SK-N-MC (cell line): Measurements from ENCODE around the gene SOX6.
A peak's percentile ranks its signal among the peaks of the same experiment; 100 is the strongest.

Experiments used
- EZH2 ChIP-seq: fragments of 200-600 bp; sonication (generic); IDR thresholded peaks from one replicate; pipeline ENCODE4 v1.6.1; 2017; ENCODE audit warnings: antibody characterized with exemption
- POLR2AphosphoS5 ChIP-seq: IDR thresholded peaks from 2 replicates; pipeline ENCODE4 v1.6.1; 2012; ENCODE audit warnings: mild to moderate bottlenecking, low read depth, low read length, borderline replicate concordance

DNA sequence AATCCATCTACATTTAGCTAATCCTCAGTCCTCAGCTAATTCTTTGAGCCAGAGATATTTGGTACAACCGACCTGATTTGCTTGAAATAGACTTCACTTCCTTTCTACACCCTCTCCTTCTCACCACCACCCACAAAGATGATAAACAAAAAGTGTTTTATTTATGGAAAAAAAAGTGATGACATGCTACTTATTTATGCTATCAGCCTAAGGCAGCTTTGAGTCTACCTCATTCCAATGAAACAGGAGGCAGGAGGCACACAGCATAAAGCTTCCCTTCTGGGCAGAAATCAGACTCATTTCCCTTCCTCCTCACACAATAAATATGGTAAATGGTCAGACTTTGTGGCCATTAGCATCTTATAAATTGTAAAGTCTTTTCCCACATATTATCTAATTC, 325.7 kb downstream of the SOX6 start:
- peak; percentile 29; the same call in 1 of the 2 replicates for TF ChIP-seq POLR2AphosphoS5
- TF ChIP-seq EZH2 = no peak
